Endothelial cell of umbilical vein (primary cell): ENCODE results near the gene SLC25A5. TPM values are rescaled to one million over a fixed set of nuclear protein-coding genes. Genes with fewer than 3 reads are reported as not detected.

Source experiments
- BruUV-seq: library from RNA; stranded (reverse); fragments of 400-500 nt; replicated peaks from 2 replicates; lab custom pipeline; 2021; lab: Mats Ljungman, UMichigan
- CTCF ChIA-PET: fragments of 300-600, 350-600 bp; sonication (Branson Sonifier 250); formaldehyde crosslinking; loops from one replicate; lab custom pipeline; 2021; ENCODE audit warnings: antibody characterized with exemption, inconsistent platforms; lab: Charles Lee
- POLR2A ChIA-PET: fragments of 300-600, 350-600 bp; sonication (Branson Sonifier 250); formaldehyde crosslinking; loops from one replicate; lab custom pipeline; 2021; ENCODE audit warnings: antibody characterized with exemption, inconsistent platforms; lab: Charles Lee
- DNase-seq: peaks from one replicate; pipeline ENCODE4 v3.0.0-alpha.2; 2011; ENCODE audit warnings: low read depth, low spot score
- FAIRE-seq: peaks from 2 replicates; lab custom pipeline; 2011; peaks lifted over from hg19 to GRCh38; lab: Jason Lieb, UNC
- H2AFZ ChIP-seq: 2 replicates; pipeline ENCODE4 v1.6.0; 2012; ENCODE audit warnings: low read depth, low read length, control low read depth, inconsistent platforms
- H3K27ac ChIP-seq: 2 replicates; pipeline ENCODE4 v1.5.1; 2011; ENCODE audit warnings: low read depth, mild to moderate bottlenecking, control low read depth, low read length, moderate library complexity; ENCODE audit not compliant: insufficient read depth
- H3K27me3 ChIP-seq, 2 experiments: 2 replicates each; pipeline versions ENCODE4 v1.6.0 to v1.6.1; 2011; ENCODE audit warnings: low read length in 2 of 2, mixed read lengths in 1 of 2; ENCODE audit not compliant: control insufficient read depth in 2 of 2, insufficient read depth in 2 of 2
- H3K36me3 ChIP-seq, 2 experiments: 2 replicates in 1 of 2; 3 replicates in 1 of 2; pipeline ENCODE4 v1.5.1; 2011; ENCODE audit warnings: low read length in 2 of 2, mild to moderate bottlenecking in 1 of 2, moderate library complexity in 1 of 2; ENCODE audit not compliant: control insufficient read depth in 2 of 2, insufficient read depth in 2 of 2; ENCODE audit errors: extremely low read depth in 1 of 2
- H3K4me1 ChIP-seq: 3 replicates; pipeline ENCODE4 v1.5.1; 2011; ENCODE audit warnings: mild to moderate bottlenecking, low read length; ENCODE audit not compliant: control insufficient read depth, insufficient read depth; ENCODE audit errors: extremely low read depth
- H3K4me2 ChIP-seq: 2 replicates; pipeline ENCODE4 v1.6.1; 2011; ENCODE audit warnings: low read length, control low read depth, mixed read lengths; ENCODE audit not compliant: insufficient read depth
- H3K4me3 ChIP-seq, 3 experiments: fragments of 200-600 bp in 1 of 3; sonication (generic), shearing (Covaris generic) in 1 of 3; replicated peaks in 1 of 3; 2 replicates each; pipeline ENCODE4 v1.5.1; 2011 to 2016; ENCODE audit warnings: control low read depth in 3 of 3, low read length in 3 of 3, mild to moderate bottlenecking in 2 of 3, inconsistent platforms in 1 of 3, low read depth in 1 of 3, moderate library complexity in 1 of 3; ENCODE audit not compliant: insufficient read depth in 1 of 3
- H3K79me2 ChIP-seq: 2 replicates; pipeline ENCODE4 v1.6.0; 2012; ENCODE audit warnings: low read length, inconsistent platforms; ENCODE audit not compliant: control insufficient read depth, insufficient read depth
- H3K9ac ChIP-seq: replicated peaks from 2 replicates; pipeline ENCODE3; 2011; ENCODE audit warnings: low read length, control low read depth; ENCODE audit not compliant: insufficient read depth; ENCODE audit errors: extremely low read depth
- H3K9me1 ChIP-seq: replicated peaks from 3 replicates; pipeline ENCODE4 v1.6.0; 2011; ENCODE audit warnings: mild to moderate bottlenecking, low read length; ENCODE audit not compliant: control insufficient read depth, insufficient read depth; ENCODE audit errors: extremely low read depth
- H3K9me3 ChIP-seq: replicated peaks from 2 replicates; pipeline ENCODE4 v1.5.1; 2012; ENCODE audit warnings: low read length, inconsistent platforms; ENCODE audit not compliant: control insufficient read depth, insufficient read depth
- H4K20me1 ChIP-seq: replicated peaks from 2 replicates; pipeline ENCODE3; 2011; ENCODE audit warnings: mild to moderate bottlenecking, low read length; ENCODE audit not compliant: control insufficient read depth, insufficient read depth; ENCODE audit errors: extremely low read depth
- EZH2 ChIP-seq: IDR thresholded peaks from 2 replicates; pipeline ENCODE4 v1.6.1; 2012; ENCODE audit warnings: borderline replicate concordance, low read depth, mild to moderate bottlenecking, moderate library complexity, low read length, inconsistent platforms; ENCODE audit not compliant: severe bottlenecking
- FOS ChIP-seq: IDR thresholded peaks from 2 replicates; pipeline ENCODE4 v1.6.1; 2011; ENCODE audit warnings: mild to moderate bottlenecking, low read length, moderate library complexity, borderline replicate concordance; ENCODE audit not compliant: insufficient read depth
- GATA2 ChIP-seq: IDR thresholded peaks from 2 replicates; pipeline ENCODE4 v1.7.0; 2011; ENCODE audit warnings: low read depth, mild to moderate bottlenecking, moderate library complexity, mixed read lengths, low read length; ENCODE audit not compliant: insufficient read length, insufficient read depth
- JUN ChIP-seq: IDR thresholded peaks from 2 replicates; pipeline ENCODE4 v1.6.1; 2011; ENCODE audit warnings: borderline replicate concordance, low read depth; ENCODE audit not compliant: insufficient read length, insufficient read depth
- MYC ChIP-seq: IDR thresholded peaks from one replicate; pipeline ENCODE4 v1.6.1; 2011; ENCODE audit warnings: mild to moderate bottlenecking, low read depth, low read length
- POLR2A ChIP-seq: IDR thresholded peaks from 2 replicates; pipeline ENCODE4 v1.6.1; 2012; ENCODE audit warnings: low read depth, mild to moderate bottlenecking, control low read depth, low read length
- POLR2AphosphoS5 ChIP-seq: IDR thresholded peaks from 2 replicates; pipeline ENCODE4 v1.6.1; 2012; ENCODE audit warnings: low read depth, mild to moderate bottlenecking, control low read depth, low read length, moderate library complexity; ENCODE audit not compliant: insufficient read depth
- dilution Hi-C: fragments of 300-500 bp; cut with MboI; formaldehyde crosslinking; loops from one replicate; pipeline ENCODE4 v1.15.0; 2019; ENCODE audit warnings: low sequenced_read_pairs; ENCODE audit not compliant: extremely low pct_ligation_motif_present
- intact Hi-C: fragments of 100-400 bp; cut with micrococcal nuclease; formaldehyde crosslinking; loops from one replicate; pipeline ENCODE4 v1.10.0; 2022
- polyA plus RNA-seq, 4 experiments: library from polyadenylated mRNA; depleted of rRNA in 3 of 4; stranded (reverse) in 3 of 4; unstranded in 1 of 4; fragments of >200 nt; gene quantifications; 2 replicates each; pipeline versions ENCODE4 v1.2.1 to v1.2.3, GENCODE V29; 2011 to 2012; ENCODE audit warnings: missing spikeins in 1 of 4
- total RNA-seq: library from RNA; stranded (reverse); gene quantifications from 2 replicates; pipeline ENCODE4 v1.2.3, GENCODE V29; 2021
- TF ChIP-seq, protein P1 (sequence below), 2 donors: IDR thresholded peaks; 1 replicate in 1 of 2; 2 replicates in 1 of 2; pipeline ENCODE4 v1.5.1; 2011; ENCODE audit warnings: low read length in 2 of 2, mild to moderate bottlenecking in 2 of 2, moderate library complexity in 2 of 2, control low read depth in 1 of 2, inconsistent platforms in 1 of 2, low read depth in 1 of 2; ENCODE audit not compliant: insufficient read depth in 1 of 2; ENCODE audit errors: extremely low read depth in 1 of 2
- TF ChIP-seq, protein P2 (sequence below): IDR thresholded peaks from 2 replicates; pipeline ENCODE4 v1.6.1; 2011; ENCODE audit not compliant: insufficient read depth, insufficient read length

Gene SLC25A5
- total and polyA plus RNA-seq, 2 donors (not counting 3 experiments of a cell fraction or from before 2014, with no cell fraction given), result 379 to 651 TPM

DNA sequence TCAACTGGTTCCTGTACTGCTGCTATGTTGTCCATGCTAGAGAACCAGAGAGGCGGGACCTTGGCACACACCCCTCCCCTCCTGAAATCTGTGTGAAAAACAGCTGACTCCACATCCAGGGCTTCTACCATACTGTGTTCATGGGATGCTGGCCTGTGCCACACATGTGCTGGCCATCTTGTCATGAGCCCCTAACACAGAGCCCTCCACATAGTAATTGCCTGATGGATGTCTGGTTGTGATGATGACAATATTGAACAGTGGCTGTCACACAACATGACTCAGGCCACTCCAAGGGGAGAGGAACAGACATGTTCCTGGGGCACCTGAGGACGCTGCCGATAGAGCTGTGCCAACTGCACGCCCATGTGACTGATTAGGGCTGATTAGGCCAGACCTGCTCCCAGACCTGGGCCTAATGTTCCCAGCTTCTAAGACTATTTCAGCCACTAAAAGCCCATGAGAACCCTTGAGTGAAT lies 13.1 kb downstream of the SLC25A5 start:
- H3K27me3 ChIP-seq, result no peaks in the 10 kb centered on the region
- H3K36me3 ChIP-seq, result no peaks in the 10 kb centered on the region
- dilution Hi-C loops, result no loop called here
- no TSS peak for BruUV-seq
- H3K9ac ChIP-seq, result no peak overlapping the region
- H4K20me1 ChIP-seq, result no peaks in the 10 kb centered on the region
- POLR2A ChIA-PET, result no interaction called here
- no peak for TF ChIP-seq EZH2
- TF ChIP-seq MYC, result no peak
- no peak for TF ChIP-seq JUN
- TF ChIP-seq FOS, result no peak
- TF ChIP-seq, protein P1, sequence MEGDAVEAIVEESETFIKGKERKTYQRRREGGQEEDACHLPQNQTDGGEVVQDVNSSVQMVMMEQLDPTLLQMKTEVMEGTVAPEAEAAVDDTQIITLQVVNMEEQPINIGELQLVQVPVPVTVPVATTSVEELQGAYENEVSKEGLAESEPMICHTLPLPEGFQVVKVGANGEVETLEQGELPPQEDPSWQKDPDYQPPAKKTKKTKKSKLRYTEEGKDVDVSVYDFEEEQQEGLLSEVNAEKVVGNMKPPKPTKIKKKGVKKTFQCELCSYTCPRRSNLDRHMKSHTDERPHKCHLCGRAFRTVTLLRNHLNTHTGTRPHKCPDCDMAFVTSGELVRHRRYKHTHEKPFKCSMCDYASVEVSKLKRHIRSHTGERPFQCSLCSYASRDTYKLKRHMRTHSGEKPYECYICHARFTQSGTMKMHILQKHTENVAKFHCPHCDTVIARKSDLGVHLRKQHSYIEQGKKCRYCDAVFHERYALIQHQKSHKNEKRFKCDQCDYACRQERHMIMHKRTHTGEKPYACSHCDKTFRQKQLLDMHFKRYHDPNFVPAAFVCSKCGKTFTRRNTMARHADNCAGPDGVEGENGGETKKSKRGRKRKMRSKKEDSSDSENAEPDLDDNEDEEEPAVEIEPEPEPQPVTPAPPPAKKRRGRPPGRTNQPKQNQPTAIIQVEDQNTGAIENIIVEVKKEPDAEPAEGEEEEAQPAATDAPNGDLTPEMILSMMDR (IDR thresholded peaks at IDR 0.05; ENCODE audit: extremely low read depth in 1 of 2, insufficient read depth in 1 of 2, low read depth in 1 of 2, low read length in 2 of 2), result no peak
- TF ChIP-seq GATA2, result no peak
- no peak for TF ChIP-seq POLR2A
- TF ChIP-seq, protein P2, sequence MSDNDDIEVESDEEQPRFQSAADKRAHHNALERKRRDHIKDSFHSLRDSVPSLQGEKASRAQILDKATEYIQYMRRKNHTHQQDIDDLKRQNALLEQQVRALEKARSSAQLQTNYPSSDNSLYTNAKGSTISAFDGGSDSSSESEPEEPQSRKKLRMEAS, result no peak
- no peak for TF ChIP-seq POLR2AphosphoS5
- no peak for FAIRE-seq
- H3K4me3 ChIP-seq, result no peak overlapping the region
- no peak overlapping the region for H3K27ac ChIP-seq
- H3K9me1 ChIP-seq, result no peaks in the 10 kb centered on the region
- H2AFZ ChIP-seq, result no peak overlapping the region
- H3K4me1 ChIP-seq, result no peaks in the 10 kb centered on the region
- no peak for DNase-seq
- H3K4me2 ChIP-seq, result no peak overlapping the region
- no peaks in the 10 kb centered on the region for H3K79me2 ChIP-seq
- no peaks in the 10 kb centered on the region for H3K9me3 ChIP-seq
- intact Hi-C loops, result no loop called here
- CTCF ChIA-PET, result interaction anchor here (2.1 to 12.6 kb wide), 2 partner anchors 12 to 30 kb away, joined by 10 to 217 read pairs; no protein-coding TSS in a partner anchor
